BE2C (cell line): ENCODE measurements around the gene SOX5.

Source experiments
- DNase-seq: peaks from one replicate; pipeline ENCODE4 v3.0.0-alpha.2; 2020
- H3K27me3 ChIP-seq: fragments of 250-450 bp; sonication (Bioruptor Pico); 2 replicates; pipeline ENCODE4 v1.5.1; 2020; ENCODE audit warnings: mild to moderate bottlenecking
- H3K36me3 ChIP-seq: fragments of 250-450 bp; sonication (Bioruptor Pico); 2 replicates; pipeline ENCODE4 v1.5.1; 2020; ENCODE audit warnings: mild to moderate bottlenecking
- H3K4me1 ChIP-seq: fragments of 250-450 bp; sonication (Bioruptor Pico); 2 replicates; pipeline ENCODE4 v1.5.1; 2020
- H3K4me3 ChIP-seq: 2 replicates; pipeline ENCODE4 v1.5.1; 2011; ENCODE audit warnings: low read depth, low read length
- H3K9me3 ChIP-seq: fragments of 250-450 bp; sonication (Bioruptor Pico); 2 replicates; pipeline ENCODE4 v1.5.1; 2020
- CTCF ChIP-seq: IDR thresholded peaks from 2 replicates; pipeline ENCODE4 v1.5.1; 2012; ENCODE audit warnings: mild to moderate bottlenecking, low read depth, low read length

Gene SOX5

DNA sequence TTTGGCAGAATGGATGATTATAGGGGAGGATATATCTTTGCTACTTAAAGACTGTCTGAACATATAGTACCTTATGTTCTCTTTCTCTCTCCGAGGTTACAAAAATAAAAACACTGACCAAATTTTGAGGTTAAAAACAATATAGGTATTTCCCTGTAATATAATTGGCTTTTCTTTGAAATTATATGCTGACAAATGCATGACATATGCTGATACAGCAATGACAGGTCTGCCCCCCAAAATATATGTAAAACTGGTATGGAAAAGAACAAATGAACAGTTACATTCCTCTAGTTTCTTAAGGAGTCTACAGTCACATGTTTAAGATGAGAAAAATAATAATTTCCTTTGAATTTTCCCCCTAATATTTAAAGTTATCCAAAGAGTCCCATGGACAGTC, 405.7 kb downstream of the SOX5 start:
- no peaks in the 10 kb centered on the region for H3K27me3 ChIP-seq
- no peaks in the 10 kb centered on the region for H3K9me3 ChIP-seq
- no peak overlapping the region for H3K4me3 ChIP-seq
- TF ChIP-seq CTCF, result no peak
- H3K4me1 ChIP-seq, result no peaks in the 10 kb centered on the region
- DNase-seq, result no peak
- H3K36me3 ChIP-seq, result no peaks in the 10 kb centered on the region

- no peaks in the 10 kb centered on the region for H3K4me1 ChIP-seq
- no peak for DNase-seq
- no peaks in the 10 kb centered on the region; the same call in 1 of the 2 replicates for H3K27me3 ChIP-seq
- no peaks in the 10 kb centered on the region for H3K36me3 ChIP-seq
- no peak overlapping the region for H3K4me3 ChIP-seq
- H3K9me3 ChIP-seq, result no peaks in the 10 kb centered on the region
- TF ChIP-seq CTCF, result no peak
Measured at GRCh38 chr12:23542187-23542586, 407.3 kb downstream of the SOX5 start.

- TF ChIP-seq CTCF, result no peak
- no peak for DNase-seq
- Histone ChIP-seq H3K9me3 (no peaks in the 10 kb centered on the region), H3K4me1 (no peaks in the 10 kb centered on the region), H3K27me3 (no peaks in the 10 kb centered on the region; the same call in 1 of the 2 replicates), H3K36me3 (no peaks in the 10 kb centered on the region), H3K4me3 (no peak overlapping the region)
Measured at GRCh38 chr12:23540572-23540971, 408.9 kb downstream of the SOX5 start.

DNA sequence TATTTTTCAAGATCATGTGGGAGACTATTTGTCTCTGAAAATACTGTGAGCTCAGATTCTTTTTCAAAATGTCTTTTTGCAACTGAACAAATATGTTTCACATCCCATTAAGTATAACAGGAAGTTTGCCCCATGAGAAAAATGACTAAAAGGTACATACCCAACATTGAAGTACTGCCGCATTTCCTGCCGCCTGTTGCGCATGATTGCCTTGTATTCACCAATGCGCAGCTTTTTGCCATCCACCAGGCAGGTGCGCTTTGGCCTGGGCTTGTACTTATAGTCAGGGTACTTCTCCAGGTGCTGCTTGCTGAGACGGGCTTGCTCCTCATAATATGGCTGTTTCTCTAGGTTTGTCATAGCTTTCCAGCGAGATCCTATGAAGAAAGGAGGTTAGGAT, 413.2 kb downstream of the SOX5 start:
- DNase-seq, result no peak
- TF ChIP-seq CTCF, result no peak
- Histone ChIP-seq H3K4me1 (no peaks in the 10 kb centered on the region), H3K27me3 (no peaks in the 10 kb centered on the region; the same call in 1 of the 2 replicates), H3K4me3 (no peak overlapping the region), H3K9me3 (no peaks in the 10 kb centered on the region), H3K36me3 (no peaks in the 10 kb centered on the region)

DNA sequence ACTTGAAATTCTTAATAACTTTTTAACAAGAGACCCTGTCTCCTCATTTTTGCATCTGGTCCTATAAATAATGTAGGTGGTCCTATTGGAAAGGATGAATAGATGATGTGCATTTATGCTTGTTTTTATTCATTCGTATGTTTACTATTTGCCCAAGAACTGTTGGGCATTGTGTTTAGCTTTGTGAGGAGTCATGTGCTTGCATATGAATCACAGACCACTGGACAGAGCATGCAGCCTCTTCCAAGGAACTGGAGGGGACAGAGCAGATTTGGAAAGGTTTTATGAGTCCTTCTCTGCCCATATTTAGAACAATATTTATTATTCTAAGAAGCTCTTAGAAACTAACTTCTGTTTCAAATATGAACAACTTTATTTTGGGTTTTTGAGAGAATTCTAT, 414.0 kb downstream of the SOX5 start:
- Histone ChIP-seq H3K36me3 (no peaks in the 10 kb centered on the region), H3K27me3 (no peaks in the 10 kb centered on the region; the same call in 1 of the 2 replicates), H3K4me1 (no peaks in the 10 kb centered on the region), H3K9me3 (no peaks in the 10 kb centered on the region), H3K4me3 (no peak overlapping the region)
- no peak for DNase-seq
- no peak for TF ChIP-seq CTCF

DNA sequence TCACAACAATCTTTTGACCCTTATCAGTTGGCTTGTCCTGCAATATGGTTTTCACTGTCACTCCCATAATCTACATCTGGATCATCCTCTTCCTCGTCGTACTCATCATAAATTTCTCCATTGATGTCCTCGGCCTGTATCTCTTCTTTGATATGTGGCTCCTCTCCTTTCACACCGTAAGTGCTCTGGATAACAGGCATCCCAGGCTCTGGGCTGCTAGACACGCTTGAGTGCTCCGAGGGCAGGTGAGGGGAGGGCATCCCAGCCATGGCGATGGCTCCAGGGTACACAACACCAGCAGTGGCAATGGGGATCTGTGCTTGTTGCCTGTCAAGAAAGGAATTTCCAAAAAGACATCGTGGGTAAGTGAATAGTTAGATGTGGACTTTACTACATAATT, 415.3 kb downstream of the SOX5 start:
- H3K27me3 ChIP-seq, result no peaks in the 10 kb centered on the region; the same call in 1 of the 2 replicates
- DNase-seq, result peak; percentile 52
- H3K4me1 ChIP-seq, result no peaks in the 10 kb centered on the region
- no peaks in the 10 kb centered on the region for H3K9me3 ChIP-seq
- TF ChIP-seq CTCF, result no peak
- H3K4me3 ChIP-seq, result no peak overlapping the region
- H3K36me3 ChIP-seq, result no peaks in the 10 kb centered on the region
